Activated CD8-positive, alpha-beta memory T cell treated with anti-CD3 and anti-CD28 coated beads for 4 hours (primary cell): Measurements from ENCODE around the gene ACADL.

Experiments
- DNase-seq, 2 donors: peaks; one replicate each; pipeline ENCODE4 v3.0.0-alpha.2; 2020; ENCODE audit warnings: low read depth in 2 of 2

The ACADL gene

GRCh38 chr2:210224941-210225672 lies at the start of gene ACADL:
TSS of gene ACADL (minus strand) at chr2:210225447. CDS start at chr2:210225263, 184 bp downstream.
- DNase-seq, result no peak

GRCh38 chr2:210271300-210271699 lies 46.1 kb upstream of the ACADL start:
- DNase-seq, result no peak

GRCh38 chr2:210269148-210269547 lies 43.9 kb upstream of the ACADL start:
- no peak for DNase-seq

GRCh38 chr2:210268281-210268680 lies 43.0 kb upstream of the ACADL start:
- DNase-seq, result no peak

- no peak for DNase-seq
These were observed 42.5 kb upstream of the ACADL start for GRCh38 chr2:210267698-210268097.

GRCh38 chr2:210264282-210264681 lies 39.0 kb upstream of the ACADL start:
- DNase-seq, result no peak

GRCh38 chr2:210263841-210264240 lies 38.6 kb upstream of the ACADL start:
- DNase-seq, result no peak

GRCh38 chr2:210262036-210262435 lies 36.8 kb upstream of the ACADL start:
- no peak for DNase-seq

GRCh38 chr2:210259687-210260086 lies 34.4 kb upstream of the ACADL start:
- no peak for DNase-seq

- no peak for DNase-seq
These were observed 27.7 kb upstream of the ACADL start for GRCh38 chr2:210252699-210253606.

- no peak for DNase-seq
These were observed 25.4 kb upstream of the ACADL start for GRCh38 chr2:210250622-210251021.

- no peak for DNase-seq
These were observed 8.2 kb upstream of the ACADL start for GRCh38 chr2:210233487-210233886.

GRCh38 chr2:210230984-210231383 lies 5.7 kb upstream of the ACADL start:
- DNase-seq, result no peak

GRCh38 chr2:210230518-210230917 lies 5.3 kb upstream of the ACADL start:
- DNase-seq, result no peak

GRCh38 chr2:210228586-210228985 lies 3.3 kb upstream of the ACADL start:
- DNase-seq, result no peak

GRCh38 chr2:210227290-210228088 lies 2.2 kb upstream of the ACADL start:
- no peak for DNase-seq

- DNase-seq, result no peak
These were observed 976 bp upstream of the ACADL start for GRCh38 chr2:210226223-210226622.

- no peak for DNase-seq
These were observed 681 bp downstream of the ACADL start for GRCh38 chr2:210224591-210224940.

- DNase-seq, result no peak
These were observed 10.1 kb downstream of the ACADL start for GRCh38 chr2:210215120-210215519.

- no peak for DNase-seq
These were observed 15.1 kb downstream of the ACADL start for GRCh38 chr2:210210185-210210584.

GRCh38 chr2:210207929-210208328 lies 17.3 kb downstream of the ACADL start:
- DNase-seq, result no peak

- DNase-seq, result no peak
These were observed 21.7 kb downstream of the ACADL start for GRCh38 chr2:210203558-210203957.
